Measurements from ENCODE around the gene VCPKMT. TPM values are rescaled to one million over a fixed set of nuclear protein-coding genes. Genes with fewer than 3 reads are reported as not detected.

The VCPKMT gene
- total and polyA plus RNA-seq, 9 of the 15 experiments (the other 6 are each of a cell fraction or from before 2014, with no cell fraction given) = 2.7 to 7.8 (median 6.3) TPM

DNA sequence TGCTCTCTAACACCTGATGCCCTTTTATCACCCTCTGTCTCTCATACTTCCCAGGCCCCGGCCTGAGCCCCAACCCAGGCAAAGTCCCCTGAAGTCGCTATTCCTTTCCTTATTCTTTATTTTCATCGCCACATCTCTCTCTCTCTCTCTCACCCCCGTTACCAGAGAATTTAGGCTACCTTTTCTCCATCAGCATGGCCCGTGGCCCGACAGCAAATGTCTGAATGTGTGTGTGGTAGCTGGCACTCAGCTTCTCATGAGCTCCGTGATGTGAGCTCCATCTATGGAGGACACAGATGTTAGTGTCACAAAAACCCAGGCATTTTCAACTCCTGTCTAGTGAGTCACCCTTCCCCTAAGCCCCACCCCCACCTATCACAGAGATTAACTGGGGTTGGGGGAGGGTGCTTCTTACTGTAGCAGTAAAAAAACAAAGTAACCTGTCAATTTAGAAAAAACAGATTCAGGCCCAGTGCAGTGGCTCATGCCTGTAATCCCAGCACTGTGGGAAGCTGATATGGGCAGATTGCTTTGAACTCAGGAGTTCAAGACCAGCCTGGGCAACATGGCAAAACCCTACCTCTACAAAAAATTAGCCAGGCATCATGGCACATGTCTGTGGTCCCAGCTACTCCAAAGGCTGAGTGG, 53.8 kb downstream of the VCPKMT start (continued):
- peak; percentile 35; the same call in 1 of the 2 replicates for TF ChIP-seq CHD2 (IDR thresholded peaks at IDR 0.05; ENCODE audit: low read depth, low read length)
- 0 out of 2 replicates have a peak, but pooled peaks have one; percentile 33 for TF ChIP-seq MYNN (IDR thresholded peaks at IDR 0.05)
- no peak for TF ChIP-seq MYNN (CRISPR knock-in tag; IDR thresholded peaks at IDR 0.05)
- no peak for TF ChIP-seq ZNF778 (CRISPR knock-in tag; IDR thresholded peaks at IDR 0.05)
- peak; percentile 58; the same call in 1 of the 2 replicates for TF ChIP-seq ZKSCAN8 (CRISPR knock-in tag; IDR thresholded peaks at IDR 0.05)
- TF ChIP-seq POLR2G (IDR thresholded peaks at IDR 0.05; ENCODE audit: low read depth, low read length) = 0 out of 2 replicates have a peak, but pooled peaks have one; percentile 13
- TF ChIP-seq SRSF3 (IDR thresholded peaks at IDR 0.05; ENCODE audit: insufficient read depth, low read length) = no peak
- no peak for TF ChIP-seq CBX3 (IDR thresholded peaks at IDR 0.05; ENCODE audit: borderline replicate concordance in 1 of 2, low read length in 2 of 2)
- TF ChIP-seq, protein P1, sequence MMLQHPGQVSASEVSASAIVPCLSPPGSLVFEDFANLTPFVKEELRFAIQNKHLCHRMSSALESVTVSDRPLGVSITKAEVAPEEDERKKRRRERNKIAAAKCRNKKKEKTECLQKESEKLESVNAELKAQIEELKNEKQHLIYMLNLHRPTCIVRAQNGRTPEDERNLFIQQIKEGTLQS (IDR thresholded peaks at IDR 0.05) = peak; percentile 91
- TF ChIP-seq, protein P1 (CRISPR knock-in tag; conservative IDR thresholded peaks at IDR 0.05) = no peak
- peak; percentile 81 for TF ChIP-seq ZNF384 (IDR thresholded peaks at IDR 0.05; ENCODE audit: low read depth, low read length)
- TF ChIP-seq TCF3 (CRISPR knock-in tag; IDR thresholded peaks at IDR 0.05) = 0 out of 2 replicates have a peak, but pooled peaks have one; percentile 24
- 0 out of 2 replicates have a peak, but pooled peaks have one; percentile 44 for TF ChIP-seq ZNF766 (CRISPR knock-in tag; conservative IDR thresholded peaks at IDR 0.05)
- TF ChIP-seq PHF8 (IDR thresholded peaks at IDR 0.05; ENCODE audit: borderline replicate concordance, low read length) = peak; percentile 35; the same call in 1 of the 2 replicates
- TF ChIP-seq FOXK1 (CRISPR knock-in tag; IDR thresholded peaks at IDR 0.05; ENCODE audit: borderline replicate concordance) = no peak

Data from K562 (cell line).